BJ (cell line): ENCODE measurements around the gene CLDN18. TPM values are rescaled to one million over a fixed set of nuclear protein-coding genes. Genes with fewer than 3 reads are reported as not detected.

Experiments used
- CTCF ChIA-PET: fragments of 350-600 bp; formaldehyde crosslinking; extraction: SDS; loops from one replicate; lab custom pipeline; 2021; ENCODE audit warnings: antibody characterized with exemption, inconsistent platforms; lab: Yijun Ruan, JAX
- POLR2A ChIA-PET: fragments of 300-600 bp; sonication (Branson Sonifier 250); formaldehyde crosslinking; extraction: SDS; loops from one replicate; lab custom pipeline; 2021; ENCODE audit warnings: antibody characterized with exemption; lab: Charles Lee
- DNase-seq: peaks from one replicate; pipeline ENCODE4 v3.0.0-alpha.2; 2011; ENCODE audit warnings: low read depth
- H3K27me3 ChIP-seq: 2 replicates; pipeline ENCODE4 v1.6.0; 2011; ENCODE audit warnings: low read length; ENCODE audit not compliant: control insufficient read depth, insufficient read depth
- H3K36me3 ChIP-seq: 2 replicates; pipeline ENCODE4 v1.5.1; 2011; ENCODE audit warnings: low read length; ENCODE audit not compliant: control insufficient read depth, insufficient read depth
- H3K4me3 ChIP-seq: 2 replicates; pipeline ENCODE4 v1.5.1; 2011; ENCODE audit warnings: low read depth, mild to moderate bottlenecking, control low read depth, low read length
- CTCF ChIP-seq: IDR thresholded peaks from 2 replicates; pipeline ENCODE4 v1.5.1; 2011; ENCODE audit warnings: low read depth, mild to moderate bottlenecking, control low read depth, inconsistent platforms, low read length, moderate library complexity; ENCODE audit not compliant: insufficient read depth
- polyA plus RNA-seq: library from polyadenylated mRNA; depleted of rRNA; stranded (reverse); fragments of >200 nt; gene quantifications from 2 replicates; pipeline ENCODE4 v1.2.3, GENCODE V29; 2011

Gene CLDN18
- polyA plus RNA-seq, 1 experiment: not detected

DNA sequence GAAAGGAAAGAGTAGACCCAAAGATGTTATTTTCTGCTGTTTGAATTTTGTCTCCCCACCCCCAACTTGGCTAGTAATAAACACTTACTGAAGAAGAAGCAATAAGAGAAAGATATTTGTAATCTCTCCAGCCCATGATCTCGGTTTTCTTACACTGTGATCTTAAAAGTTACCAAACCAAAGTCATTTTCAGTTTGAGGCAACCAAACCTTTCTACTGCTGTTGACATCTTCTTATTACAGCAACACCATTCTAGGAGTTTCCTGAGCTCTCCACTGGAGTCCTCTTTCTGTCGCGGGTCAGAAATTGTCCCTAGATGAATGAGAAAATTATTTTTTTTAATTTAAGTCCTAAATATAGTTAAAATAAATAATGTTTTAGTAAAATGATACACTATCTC lies 21.6 kb downstream of the CLDN18 start:
- CTCF ChIA-PET: interaction anchor here (1.0 kb wide), 1 partner anchor 11 kb away, joined by 4 read pairs; no protein-coding TSS in a partner anchor
- DNase-seq: no peak
- no peak overlapping the region for H3K4me3 ChIP-seq
- POLR2A ChIA-PET: no interaction called here
- TF ChIP-seq CTCF: no peak
- peaks cover 5% of the 10 kb centered on the region for H3K36me3 ChIP-seq
- H3K27me3 ChIP-seq: no peaks in the 10 kb centered on the region

GRCh38 chr3:138032567-138032966 lies 22.6 kb downstream of the CLDN18 start:
- peaks cover 3% of the 10 kb centered on the region for H3K36me3 ChIP-seq
- POLR2A ChIA-PET: no interaction called here
- TF ChIP-seq CTCF: no peak
- H3K27me3 ChIP-seq: no peaks in the 10 kb centered on the region
- DNase-seq: no peak
- no peak overlapping the region for H3K4me3 ChIP-seq
- CTCF ChIA-PET: interaction anchor here (2.0 kb wide), 1 partner anchor 19 kb away, joined by 9 read pairs; no protein-coding TSS in a partner anchor

DNA sequence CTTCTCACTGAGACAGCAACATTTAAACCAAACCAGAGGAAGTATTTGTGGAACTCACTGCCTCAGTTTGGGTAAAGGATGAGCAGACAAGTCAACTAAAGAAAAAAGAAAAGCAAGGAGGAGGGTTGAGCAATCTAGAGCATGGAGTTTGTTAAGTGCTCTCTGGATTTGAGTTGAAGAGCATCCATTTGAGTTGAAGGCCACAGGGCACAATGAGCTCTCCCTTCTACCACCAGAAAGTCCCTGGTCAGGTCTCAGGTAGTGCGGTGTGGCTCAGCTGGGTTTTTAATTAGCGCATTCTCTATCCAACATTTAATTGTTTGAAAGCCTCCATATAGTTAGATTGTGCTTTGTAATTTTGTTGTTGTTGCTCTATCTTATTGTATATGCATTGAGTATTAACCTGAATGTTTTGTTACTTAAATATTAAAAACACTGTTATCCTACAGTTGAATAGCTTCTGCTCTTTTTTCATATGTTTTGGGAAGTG lies 23.3 kb downstream of the CLDN18 start:
- ChIA-PET POLR2A (no interaction called here), CTCF (interaction anchor here (1.5 to 2.0 kb wide), 2 partner anchors 12 to 19 kb away, joined by 4 to 9 read pairs; no protein-coding TSS in a partner anchor)
- no peak for DNase-seq
- Histone ChIP-seq H3K4me3 (no peak overlapping the region), H3K27me3 (no peaks in the 10 kb centered on the region), H3K36me3 (peaks cover 3% of the 10 kb centered on the region)
- no peak for TF ChIP-seq CTCF

DNA sequence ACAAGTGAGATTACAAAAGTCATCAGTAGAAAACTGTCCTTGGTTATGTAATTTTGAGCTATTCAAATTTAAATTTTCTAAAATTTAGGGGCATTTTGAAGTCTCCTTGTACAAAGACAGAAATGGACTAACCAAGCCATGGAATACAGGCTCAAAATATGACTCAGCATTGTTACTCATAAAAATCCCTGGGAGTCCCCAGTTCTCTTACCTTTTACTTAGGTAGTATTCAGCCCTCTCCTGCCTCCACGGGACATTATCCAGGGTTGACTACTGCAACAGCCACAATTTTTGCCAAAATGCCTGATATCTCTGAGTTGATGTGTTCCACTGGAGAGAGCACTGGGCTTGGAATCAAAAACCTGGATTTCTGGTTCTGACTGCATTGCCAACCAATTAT lies 25.0 kb downstream of the CLDN18 start:
- no peak for DNase-seq
- POLR2A ChIA-PET: no interaction called here
- peaks cover 3% of the 10 kb centered on the region for H3K36me3 ChIP-seq
- no peak for TF ChIP-seq CTCF
- H3K4me3 ChIP-seq: no peak overlapping the region
- CTCF ChIA-PET: interaction anchor here (1.0 to 1.3 kb wide), 2 partner anchors 12 to 17 kb away, joined by 3 read pairs; no protein-coding TSS in a partner anchor
- H3K27me3 ChIP-seq: no peaks in the 10 kb centered on the region

GRCh38 chr3:138036572-138036971 lies 26.6 kb downstream of the CLDN18 start:
- TF ChIP-seq CTCF: no peak
- ChIA-PET POLR2A (no interaction called here), CTCF (interaction anchor here (1.1 to 1.7 kb wide), 2 partner anchors 16 to 65 kb away, joined by 3 to 5 read pairs; no protein-coding TSS in a partner anchor)
- DNase-seq: no peak
- no peaks in the 10 kb centered on the region for H3K27me3 ChIP-seq
- no peak overlapping the region for H3K4me3 ChIP-seq
- H3K36me3 ChIP-seq: peaks cover 2% of the 10 kb centered on the region
